LNCAP (cell line): Measurements from ENCODE around the gene FHIT.

Experiments
- TF ChIP-seq, protein P1 (sequence below): fragments of 450-650 bp; IDR thresholded peaks from 2 replicates; pipeline ENCODE4 v1.5.1; 2017; ENCODE audit warnings: mild to moderate bottlenecking

Gene FHIT

DNA sequence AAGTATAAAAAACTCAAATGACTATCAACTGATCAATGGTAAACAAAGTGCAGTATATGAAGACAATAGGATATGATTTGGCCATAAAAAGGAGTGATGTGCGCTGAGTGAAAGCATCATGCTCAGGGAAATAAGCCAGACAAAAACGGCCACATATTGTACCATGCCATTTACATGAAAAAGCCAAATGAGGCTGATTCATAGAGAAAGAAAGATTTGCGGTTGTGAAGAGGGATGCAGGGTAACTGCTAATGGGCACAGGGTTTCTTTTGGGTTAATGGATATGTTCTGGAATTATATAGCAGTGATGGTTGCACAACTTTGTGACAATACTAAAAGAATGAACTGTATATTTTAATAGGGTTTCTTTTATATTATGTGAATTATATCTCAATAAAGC lies 1324.2 kb downstream of the FHIT start:
- TF ChIP-seq, protein P1, sequence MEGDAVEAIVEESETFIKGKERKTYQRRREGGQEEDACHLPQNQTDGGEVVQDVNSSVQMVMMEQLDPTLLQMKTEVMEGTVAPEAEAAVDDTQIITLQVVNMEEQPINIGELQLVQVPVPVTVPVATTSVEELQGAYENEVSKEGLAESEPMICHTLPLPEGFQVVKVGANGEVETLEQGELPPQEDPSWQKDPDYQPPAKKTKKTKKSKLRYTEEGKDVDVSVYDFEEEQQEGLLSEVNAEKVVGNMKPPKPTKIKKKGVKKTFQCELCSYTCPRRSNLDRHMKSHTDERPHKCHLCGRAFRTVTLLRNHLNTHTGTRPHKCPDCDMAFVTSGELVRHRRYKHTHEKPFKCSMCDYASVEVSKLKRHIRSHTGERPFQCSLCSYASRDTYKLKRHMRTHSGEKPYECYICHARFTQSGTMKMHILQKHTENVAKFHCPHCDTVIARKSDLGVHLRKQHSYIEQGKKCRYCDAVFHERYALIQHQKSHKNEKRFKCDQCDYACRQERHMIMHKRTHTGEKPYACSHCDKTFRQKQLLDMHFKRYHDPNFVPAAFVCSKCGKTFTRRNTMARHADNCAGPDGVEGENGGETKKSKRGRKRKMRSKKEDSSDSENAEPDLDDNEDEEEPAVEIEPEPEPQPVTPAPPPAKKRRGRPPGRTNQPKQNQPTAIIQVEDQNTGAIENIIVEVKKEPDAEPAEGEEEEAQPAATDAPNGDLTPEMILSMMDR: no peak

DNA sequence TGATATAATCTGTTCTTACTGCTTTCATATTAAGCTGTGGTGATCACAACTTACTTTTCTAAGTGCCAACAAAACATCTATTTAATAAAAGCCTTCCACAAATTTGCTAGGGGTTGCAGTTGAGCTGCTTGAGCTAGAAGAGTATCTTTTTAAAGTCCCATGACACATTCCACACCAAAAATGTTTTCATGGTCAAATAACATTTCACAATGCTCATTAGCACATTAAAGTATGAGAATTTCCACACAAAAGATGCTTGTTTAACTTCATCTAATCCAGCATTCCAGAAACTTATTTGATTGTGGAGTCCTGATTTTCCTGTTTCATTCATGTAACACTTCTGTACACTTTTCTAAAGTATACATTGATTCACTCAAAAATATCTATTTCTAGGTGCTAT lies 1325.3 kb downstream of the FHIT start:
- TF ChIP-seq, protein P1: no peak

DNA sequence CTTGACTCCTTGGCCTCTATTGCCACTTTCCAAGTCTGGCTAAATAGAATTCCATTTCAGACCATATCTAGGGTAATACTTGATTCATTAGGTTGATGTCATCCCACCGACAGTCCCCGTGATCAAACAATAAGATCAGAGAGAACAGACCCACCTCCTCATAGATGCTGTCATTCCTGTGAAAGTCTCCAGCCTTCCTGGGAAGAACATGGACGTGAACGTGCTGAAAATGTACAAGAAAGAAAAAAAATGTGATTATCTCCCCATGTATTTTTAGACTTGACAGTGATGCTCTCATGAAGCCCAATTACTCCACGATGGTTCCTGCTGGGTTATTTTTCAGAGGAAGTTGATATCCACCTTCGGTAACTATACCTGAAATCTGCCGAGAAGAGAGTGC lies 1329.1 kb downstream of the FHIT start:
- TF ChIP-seq, protein P1: no peak

DNA sequence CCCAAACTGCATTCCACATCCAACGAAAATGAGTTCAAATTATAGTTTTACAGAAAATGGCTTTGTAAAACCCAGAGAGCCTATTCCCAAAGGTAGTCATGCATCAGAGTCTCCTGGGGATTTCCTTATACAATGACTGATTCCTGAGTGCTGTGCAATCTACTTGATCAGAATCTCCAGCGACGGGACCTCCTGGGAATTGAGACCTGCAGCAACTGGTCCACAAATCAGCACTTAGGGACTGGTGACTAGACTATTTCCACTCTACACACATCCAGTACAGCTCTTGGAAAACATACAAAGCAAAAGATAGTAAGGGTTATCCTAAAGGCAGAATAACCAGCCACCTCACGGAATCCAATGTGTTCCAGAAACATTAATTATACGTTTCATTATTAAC lies 1330.4 kb downstream of the FHIT start:
- TF ChIP-seq, protein P1: no peak

DNA sequence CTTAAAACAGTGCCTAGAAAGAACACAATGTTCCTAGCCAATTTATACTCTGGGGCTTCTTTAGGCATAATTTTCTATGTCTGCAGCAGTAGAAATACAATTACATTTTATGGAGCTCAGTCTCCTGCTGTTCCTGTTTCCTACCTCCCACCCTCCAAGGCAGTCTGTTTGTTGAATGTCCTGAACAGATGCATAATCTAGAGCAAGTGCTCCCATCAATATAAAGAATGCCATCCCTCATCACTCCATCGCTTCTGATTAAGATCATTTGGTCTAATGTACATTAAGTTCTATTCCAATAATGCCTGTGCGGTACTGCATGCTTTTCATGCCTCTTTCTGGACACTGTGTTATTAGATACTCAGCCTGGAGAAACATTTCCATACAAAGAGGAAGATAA lies 1331.7 kb downstream of the FHIT start:
- TF ChIP-seq, protein P1: no peak

DNA sequence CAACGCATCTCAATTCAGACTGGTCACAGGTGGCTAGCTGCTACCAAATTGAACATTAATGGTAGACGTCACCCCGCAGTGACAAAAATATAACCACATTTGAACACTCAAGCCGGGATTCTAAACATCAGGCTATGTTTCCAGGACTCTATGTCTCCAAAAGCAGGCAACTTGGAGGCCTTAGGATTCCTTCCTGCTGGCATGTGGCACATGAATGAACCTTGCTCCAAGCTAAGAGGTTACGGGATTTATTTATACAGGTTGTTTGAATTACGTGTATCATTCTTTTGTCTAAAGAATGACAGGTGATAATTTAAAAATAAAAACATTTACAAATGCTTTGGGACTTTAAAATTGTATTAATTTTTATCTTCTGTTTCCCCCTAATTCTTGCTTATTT lies 1337.0 kb downstream of the FHIT start:
- TF ChIP-seq, protein P1: no peak

DNA sequence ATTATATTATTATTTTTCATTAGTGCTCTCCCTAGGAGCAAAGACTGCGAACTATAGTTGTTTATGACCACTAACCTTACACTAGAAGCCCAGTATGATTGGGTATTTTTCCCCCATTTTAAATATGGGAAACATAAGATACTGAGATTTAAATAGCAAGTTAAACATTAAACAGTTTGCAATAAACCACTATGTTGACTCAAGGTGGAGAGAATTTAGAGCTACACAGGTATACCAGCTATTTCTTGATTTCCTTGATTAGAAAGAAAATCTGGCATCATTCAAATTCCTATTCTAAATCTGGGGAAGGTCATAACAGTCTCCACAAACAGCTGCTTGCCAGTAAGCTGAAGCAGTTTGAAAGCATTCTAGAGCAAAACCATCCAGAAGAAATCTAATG lies 1337.6 kb downstream of the FHIT start:
- TF ChIP-seq, protein P1: no peak

DNA sequence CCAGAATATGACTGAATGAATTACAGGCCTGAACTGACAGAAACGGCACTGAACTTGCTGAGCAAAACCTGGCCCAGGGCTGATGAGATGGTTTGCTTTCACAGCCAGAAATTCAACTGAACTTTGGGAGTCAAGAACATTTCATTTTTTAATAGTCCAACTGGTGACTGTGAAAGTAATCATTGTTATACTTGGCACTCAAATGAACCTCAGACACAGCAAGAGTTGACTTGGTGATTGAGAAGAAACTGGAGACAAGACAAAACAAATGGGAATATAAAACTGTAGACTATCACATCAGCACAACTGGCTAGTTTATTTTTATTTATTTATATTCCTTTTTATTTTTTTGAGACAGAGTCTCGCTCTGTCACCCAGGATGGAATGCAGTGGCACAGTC lies 1342.6 kb downstream of the FHIT start:
- TF ChIP-seq, protein P1: no peak
